GM21360 (cell line): ENCODE results near the gene BICRAL.

Experiments
- ATAC-seq: cut with Tn5 transposase; IDR thresholded peaks from one replicate; pipeline ENCODE4 v1.9.1; 2021; ENCODE audit warnings: mild to moderate bottlenecking, moderate library complexity; ENCODE audit not compliant: unreplicated experiment

BICRAL gene

DNA sequence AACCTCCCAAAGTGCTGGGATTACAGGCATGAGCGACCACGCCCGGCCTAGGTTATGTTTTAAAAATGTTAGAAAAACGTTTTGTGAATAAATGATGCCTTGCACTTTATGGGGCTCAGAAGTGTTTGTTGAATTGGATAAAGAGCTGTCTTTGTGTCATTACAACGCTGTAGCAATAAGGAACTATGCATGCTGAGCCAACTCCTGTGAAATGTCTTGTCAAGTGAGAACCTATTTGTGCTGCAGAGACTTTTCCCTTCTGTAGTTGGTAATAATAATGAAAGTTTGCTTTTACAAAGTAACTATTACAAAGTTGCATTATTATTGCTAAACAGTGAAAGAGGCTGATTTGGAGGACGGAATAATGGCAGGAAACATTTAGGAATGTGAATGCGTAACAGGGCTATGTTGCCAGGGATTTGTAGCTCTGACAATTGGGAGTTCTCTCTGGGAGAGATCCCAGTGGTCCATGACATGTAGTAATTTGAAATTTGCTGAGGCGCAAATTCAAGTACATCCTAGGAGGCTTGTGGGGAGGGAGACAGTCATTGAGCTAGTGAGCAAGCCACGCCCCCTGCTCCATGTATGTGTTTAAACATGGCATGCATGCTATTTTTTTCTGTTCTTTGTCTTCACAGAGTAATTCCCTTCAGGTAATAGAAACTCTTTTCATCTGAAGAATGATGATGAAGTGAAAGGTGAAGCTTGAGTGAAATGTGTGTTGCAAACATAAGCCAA lies 16.8 kb upstream of the BICRAL start:
- ATAC-seq = no peak

DNA sequence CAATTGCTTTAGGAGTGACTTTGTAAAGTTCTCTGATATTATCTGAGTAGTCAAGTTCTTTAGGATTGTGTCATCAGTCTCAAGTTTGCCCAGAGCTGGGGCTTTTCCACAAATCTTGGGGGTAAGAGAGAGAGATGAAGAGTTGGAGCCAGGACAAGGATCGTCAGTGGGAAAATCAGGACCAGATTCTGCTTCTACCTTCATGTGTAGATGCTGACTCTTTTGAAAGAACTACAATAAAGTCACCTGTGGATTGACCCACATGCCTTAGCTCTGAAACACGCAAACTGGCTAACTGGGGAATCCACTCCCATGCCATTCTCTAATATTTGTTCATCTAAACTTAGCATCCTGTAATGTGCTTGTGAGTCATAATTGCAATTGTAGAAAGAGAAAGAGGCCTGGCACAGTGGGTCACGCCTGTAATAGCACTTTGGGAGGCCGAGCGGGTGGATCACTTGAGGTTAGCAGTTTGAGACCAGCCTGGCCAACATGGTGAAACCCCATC lies 15.6 kb upstream of the BICRAL start:
- ATAC-seq = no peak

DNA sequence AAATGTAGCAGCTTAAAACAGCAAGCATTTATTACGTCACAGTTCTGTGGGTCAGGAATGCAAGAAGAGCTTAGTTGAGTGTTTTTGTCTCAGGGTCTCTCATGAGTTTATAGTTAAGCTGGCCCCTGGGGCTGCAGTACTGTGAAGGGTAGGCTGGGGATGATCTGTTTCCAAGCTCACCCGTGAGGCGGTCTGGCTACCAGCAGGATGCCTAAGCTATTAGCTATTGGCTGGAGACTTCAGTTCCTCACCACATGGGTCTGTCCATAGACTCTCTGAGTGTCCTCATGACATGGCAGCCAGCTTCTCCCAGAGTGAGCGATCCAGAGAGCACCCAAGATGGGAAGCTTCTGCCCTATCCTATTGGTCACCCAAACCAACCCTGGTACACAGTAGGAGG lies 12.8 kb upstream of the BICRAL start:
- ATAC-seq = no peak

GRCh38 chr6:42769836-42770235 lies 12.0 kb upstream of the BICRAL start:
- ATAC-seq = no peak

DNA sequence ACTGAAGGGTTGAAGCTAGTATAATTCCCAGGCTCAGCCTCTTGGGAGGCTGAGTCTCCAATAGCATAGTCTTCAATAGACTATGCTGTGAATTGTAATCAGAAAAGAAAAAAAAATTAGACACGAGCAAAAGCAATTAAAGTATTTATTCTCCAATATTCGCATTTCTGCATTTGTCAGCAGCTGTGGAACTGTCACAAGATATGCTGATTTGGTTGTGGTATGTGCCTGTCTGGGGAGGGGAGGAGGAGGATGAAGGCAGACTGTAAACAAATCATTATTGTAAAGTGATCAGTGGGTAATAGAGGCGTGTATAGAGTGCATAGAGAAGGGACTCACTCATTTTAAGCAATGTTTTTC lies 10.1 kb upstream of the BICRAL start:
- no peak for ATAC-seq

GRCh38 chr6:42774201-42774600 lies 7.7 kb upstream of the BICRAL start:
- ATAC-seq = no peak

GRCh38 chr6:42774821-42775487 lies 6.9 kb upstream of the BICRAL start:
- peak; percentile 50 for ATAC-seq

DNA sequence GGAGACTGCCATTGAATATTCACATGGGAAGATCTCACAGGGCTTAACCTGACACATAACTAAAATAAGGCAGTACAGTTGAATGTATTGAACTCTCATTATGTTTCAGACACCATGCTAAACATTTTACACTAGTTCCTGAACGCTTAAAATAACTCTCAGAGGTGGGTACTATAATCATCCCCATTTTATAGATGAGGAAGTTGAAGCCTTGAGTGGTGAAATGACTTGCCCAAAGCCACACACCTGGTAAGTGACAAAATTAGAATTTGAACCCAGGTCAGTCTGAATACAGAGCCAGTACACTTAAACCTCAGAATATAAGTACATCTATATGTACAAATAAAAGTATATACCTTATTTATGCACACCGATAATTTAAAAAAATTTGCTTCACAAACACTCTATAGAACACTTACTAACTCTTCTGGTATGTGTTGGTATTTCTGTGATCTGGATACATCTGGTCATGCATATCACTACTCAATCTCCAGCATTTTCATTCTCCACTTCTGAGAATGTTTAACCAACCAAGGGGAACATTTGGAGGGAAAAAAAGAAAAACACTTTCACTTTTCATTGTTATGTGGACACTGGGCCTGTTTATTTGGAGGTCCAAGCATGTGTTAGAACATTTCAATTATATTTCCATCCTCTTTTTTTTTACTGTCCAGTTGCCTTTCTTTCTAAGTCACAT lies 4.6 kb upstream of the BICRAL start:
- ATAC-seq = no peak

DNA sequence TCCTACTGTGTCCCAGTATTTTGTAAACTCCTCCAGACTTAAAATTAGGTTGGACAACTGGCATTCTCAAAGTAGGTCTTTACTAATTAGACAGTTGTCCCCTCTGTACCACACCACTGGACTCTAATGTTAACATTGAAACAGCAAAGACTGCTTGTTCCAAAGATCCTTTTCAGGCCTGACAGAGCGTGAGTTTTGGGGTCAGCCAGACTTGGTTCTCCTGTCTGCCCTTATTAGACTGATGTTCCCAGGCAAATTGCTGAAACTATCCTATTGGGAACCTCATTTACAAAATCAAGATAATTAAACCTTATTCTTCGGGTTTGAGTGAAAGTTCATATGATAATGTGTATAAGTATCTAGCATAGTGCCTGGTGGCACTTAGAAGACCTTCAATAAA lies 3.7 kb upstream of the BICRAL start:
- no peak for ATAC-seq

DNA sequence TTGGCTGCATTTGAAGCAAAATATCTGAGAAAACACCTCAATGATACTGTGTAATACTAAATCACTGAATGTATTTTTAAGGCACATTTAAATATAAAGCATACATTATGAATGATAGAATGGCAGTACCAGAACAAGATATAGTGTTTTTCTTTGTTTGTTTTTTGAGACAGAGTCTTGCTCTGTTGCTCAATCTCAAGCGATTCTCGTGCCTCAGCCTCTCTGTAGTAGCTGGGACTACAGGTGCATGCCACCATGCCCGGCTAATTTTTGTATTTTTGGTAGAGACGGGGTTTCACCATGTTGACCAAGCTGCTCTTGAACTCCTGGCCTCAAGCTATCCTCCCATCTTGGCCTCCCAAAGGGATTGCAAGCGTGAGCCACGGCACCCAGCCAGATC lies 2.3 kb upstream of the BICRAL start:
- no peak for ATAC-seq

DNA sequence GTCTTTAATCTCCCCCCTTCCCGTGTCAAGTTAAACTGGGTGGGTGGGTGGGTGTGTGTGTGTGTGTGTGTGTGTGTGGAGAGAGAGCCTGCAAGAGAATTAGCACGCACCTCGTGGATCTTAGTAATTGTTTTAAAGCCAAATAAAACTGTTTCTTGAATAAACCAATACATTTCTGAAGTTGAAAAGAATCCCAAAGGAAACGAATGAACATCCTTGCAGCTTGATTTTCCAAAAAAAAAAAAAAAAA lies 381 bp upstream of the BICRAL start:
- no peak for ATAC-seq

DNA sequence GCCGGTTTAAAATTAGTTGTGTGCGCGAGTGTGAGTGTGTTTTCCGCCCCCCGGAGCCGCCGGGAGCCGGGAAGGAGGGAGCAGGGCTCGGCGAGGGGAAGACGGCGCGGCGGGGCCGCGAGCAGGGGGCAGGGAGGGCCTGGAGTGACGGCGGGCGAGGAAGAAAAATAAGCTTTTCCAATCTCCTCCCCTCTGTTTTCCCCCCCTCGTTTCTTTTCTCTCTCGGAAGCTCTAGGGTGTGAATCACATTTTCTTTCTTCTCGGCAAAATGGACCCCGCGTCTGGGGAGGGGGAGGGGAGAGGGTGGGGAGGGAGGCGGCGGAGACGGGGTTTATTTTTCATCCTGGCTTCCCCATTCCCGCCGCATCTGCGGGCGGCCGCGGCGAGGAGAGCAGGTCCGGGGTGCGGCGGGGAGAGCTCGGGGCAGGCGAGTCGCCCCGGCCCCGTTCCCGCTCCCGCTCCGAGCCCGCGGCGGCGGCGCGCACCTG lies 881 bp downstream of the BICRAL start:
- peak; percentile 30 for ATAC-seq

- peak; percentile 41 for ATAC-seq
These were observed 1.5 kb downstream of the BICRAL start for GRCh38 chr6:42783177-42783875.

GRCh38 chr6:42783876-42784642 lies 2.2 kb downstream of the BICRAL start:
- ATAC-seq = no peak

GRCh38 chr6:42784717-42785498 lies 3.1 kb downstream of the BICRAL start:
- ATAC-seq = no peak

GRCh38 chr6:42786525-42786985 lies 4.7 kb downstream of the BICRAL start:
- no peak for ATAC-seq

DNA sequence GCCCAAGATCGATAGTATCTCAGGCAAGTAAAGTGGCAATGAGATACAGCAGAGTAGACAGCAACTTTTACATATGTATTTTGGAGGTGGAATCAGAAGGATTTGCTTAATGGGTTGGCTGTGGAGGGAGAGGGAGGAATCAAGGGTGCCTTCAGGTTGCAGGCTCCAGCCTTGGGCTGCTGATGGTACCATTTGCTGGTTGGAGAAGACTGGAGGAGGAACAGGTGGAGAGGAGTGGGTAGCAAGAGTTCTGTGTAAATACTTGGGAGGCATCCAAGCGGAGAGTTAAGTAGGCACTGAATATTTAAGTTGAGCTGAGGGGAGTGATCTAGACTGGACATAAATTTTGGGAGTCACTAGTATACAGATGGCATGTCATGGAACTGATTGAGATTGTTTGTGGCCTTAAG lies 5.2 kb downstream of the BICRAL start:
- no peak for ATAC-seq

DNA sequence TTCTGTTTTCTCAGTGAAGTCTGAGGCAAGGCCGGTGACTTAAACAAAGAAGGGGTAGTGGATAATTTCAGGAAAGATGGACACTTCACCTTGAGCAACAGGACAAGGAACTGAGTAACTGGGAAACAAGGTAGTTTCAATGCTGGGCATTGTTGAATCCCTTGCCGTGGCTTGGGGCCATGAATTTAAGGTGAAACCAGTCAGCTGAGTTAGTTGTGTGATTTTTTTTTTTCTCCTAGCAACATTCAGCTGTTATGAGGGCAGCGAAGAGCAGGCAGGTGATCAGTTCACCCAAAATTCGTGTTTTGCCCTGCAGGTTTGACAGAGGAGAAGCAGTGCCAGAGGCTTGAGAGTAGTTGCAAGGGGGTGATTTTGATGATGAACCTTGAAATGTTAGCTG lies 6.8 kb downstream of the BICRAL start:
- ATAC-seq = no peak

- ATAC-seq = no peak
These were observed 8.8 kb downstream of the BICRAL start for GRCh38 chr6:42790549-42791181.
